Measurements from ENCODE around the gene CLINT1.

- TF ChIP-seq CTCF (IDR thresholded peaks at IDR 0.05; ENCODE audit: low read depth, low read length) (no peak), EZH2phosphoT487 (IDR thresholded peaks at IDR 0.05; ENCODE audit: low read depth) (no peak)
Observed at GRCh38 chr5:157741131-157741530, 117.8 kb downstream of the CLINT1 start.
